Brain microvascular endothelial cell (primary cell): ENCODE measurements around the gene DIO3.

Source experiments
- DNase-seq: peaks from one replicate; pipeline ENCODE4 v3.0.0-alpha.2; 2020
- H3K27ac ChIP-seq: fragments of 250-450 bp; sonication (Bioruptor Pico); 2 replicates; pipeline ENCODE4 v1.5.1; 2020; ENCODE audit warnings: mild to moderate bottlenecking, moderate library complexity
- H3K27me3 ChIP-seq: fragments of 250-450 bp; sonication (Bioruptor Pico); replicated peaks from 2 replicates; pipeline ENCODE4 v1.5.1; 2020; ENCODE audit warnings: mild to moderate bottlenecking
- H3K36me3 ChIP-seq: fragments of 250-450 bp; sonication (Bioruptor Pico); replicated peaks from 2 replicates; pipeline ENCODE4 v1.5.1; 2020; ENCODE audit warnings: mild to moderate bottlenecking
- H3K4me3 ChIP-seq: 2 replicates; pipeline ENCODE4 v1.5.1; 2011; ENCODE audit warnings: low read depth, mild to moderate bottlenecking, control low read depth, low read length, moderate library complexity
- in situ Hi-C: cut with HindIII; loops from 2 replicates; pipeline ENCODE4 v1.10.0; 2017; ENCODE audit warnings: low sequenced_read_pairs, low pct_ligation_motif_present
- TF ChIP-seq, protein P1 (sequence below): IDR thresholded peaks from 2 replicates; pipeline ENCODE4 v1.5.1; 2011; ENCODE audit warnings: low read depth, mild to moderate bottlenecking, moderate library complexity, low read length, control low read depth, inconsistent platforms; ENCODE audit errors: missing control alignments

DIO3 gene

DNA sequence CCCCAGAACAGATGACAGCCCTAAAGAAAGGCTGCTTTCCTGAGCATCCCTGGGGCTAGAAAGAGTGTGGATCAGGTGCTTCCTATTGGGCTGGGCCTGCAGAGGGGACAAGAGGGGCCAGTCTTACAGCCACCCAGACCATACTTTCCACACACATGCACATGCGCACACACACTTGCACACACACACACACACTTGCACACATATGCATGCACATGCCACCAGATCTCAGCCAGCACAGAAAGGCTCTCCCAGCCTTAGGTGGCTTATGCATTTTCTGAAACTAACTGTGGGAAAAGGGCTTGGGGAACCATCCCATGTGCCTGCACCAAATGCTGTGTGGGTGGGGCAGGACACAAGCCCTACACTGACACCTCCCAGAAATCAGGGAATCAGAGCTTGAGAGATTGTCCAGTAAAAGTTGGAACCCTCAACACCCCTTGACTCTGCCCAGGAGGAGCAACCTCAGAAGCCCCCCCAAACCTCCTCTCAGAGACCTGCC is 2.5 kb upstream of the DIO3 start:
- no peaks in the 10 kb centered on the region for H3K36me3 ChIP-seq
- no peak overlapping the region for H3K4me3 ChIP-seq
- TF ChIP-seq, protein P1, sequence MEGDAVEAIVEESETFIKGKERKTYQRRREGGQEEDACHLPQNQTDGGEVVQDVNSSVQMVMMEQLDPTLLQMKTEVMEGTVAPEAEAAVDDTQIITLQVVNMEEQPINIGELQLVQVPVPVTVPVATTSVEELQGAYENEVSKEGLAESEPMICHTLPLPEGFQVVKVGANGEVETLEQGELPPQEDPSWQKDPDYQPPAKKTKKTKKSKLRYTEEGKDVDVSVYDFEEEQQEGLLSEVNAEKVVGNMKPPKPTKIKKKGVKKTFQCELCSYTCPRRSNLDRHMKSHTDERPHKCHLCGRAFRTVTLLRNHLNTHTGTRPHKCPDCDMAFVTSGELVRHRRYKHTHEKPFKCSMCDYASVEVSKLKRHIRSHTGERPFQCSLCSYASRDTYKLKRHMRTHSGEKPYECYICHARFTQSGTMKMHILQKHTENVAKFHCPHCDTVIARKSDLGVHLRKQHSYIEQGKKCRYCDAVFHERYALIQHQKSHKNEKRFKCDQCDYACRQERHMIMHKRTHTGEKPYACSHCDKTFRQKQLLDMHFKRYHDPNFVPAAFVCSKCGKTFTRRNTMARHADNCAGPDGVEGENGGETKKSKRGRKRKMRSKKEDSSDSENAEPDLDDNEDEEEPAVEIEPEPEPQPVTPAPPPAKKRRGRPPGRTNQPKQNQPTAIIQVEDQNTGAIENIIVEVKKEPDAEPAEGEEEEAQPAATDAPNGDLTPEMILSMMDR = no peak
- in situ Hi-C loops = no loop called here
- H3K27ac ChIP-seq = no peak overlapping the region
- H3K27me3 ChIP-seq = peaks cover 52% of the 10 kb centered on the region
- no peak for DNase-seq

DNA sequence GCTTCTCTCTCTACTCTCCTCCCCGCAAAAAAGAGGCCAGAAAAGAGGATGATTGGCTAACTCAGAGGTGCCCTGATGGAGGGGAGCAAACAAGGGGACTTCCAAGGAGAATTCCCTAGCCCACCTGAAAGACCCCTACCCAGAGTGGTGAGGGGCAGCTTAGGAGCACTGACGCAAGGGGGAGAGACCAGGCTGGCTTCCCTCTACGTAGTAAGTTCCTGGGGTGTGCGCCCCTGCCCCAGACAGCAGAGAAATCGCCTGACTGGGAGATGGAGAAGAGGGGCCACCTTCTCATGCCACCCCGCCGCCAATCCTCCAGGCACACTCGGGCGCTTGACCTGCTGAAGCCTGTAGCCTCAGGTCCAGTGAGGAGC is 2.1 kb upstream of the DIO3 start:
- H3K27me3 ChIP-seq = peaks cover 57% of the 10 kb centered on the region
- in situ Hi-C loops = no loop called here
- TF ChIP-seq, protein P1 = no peak

DNA sequence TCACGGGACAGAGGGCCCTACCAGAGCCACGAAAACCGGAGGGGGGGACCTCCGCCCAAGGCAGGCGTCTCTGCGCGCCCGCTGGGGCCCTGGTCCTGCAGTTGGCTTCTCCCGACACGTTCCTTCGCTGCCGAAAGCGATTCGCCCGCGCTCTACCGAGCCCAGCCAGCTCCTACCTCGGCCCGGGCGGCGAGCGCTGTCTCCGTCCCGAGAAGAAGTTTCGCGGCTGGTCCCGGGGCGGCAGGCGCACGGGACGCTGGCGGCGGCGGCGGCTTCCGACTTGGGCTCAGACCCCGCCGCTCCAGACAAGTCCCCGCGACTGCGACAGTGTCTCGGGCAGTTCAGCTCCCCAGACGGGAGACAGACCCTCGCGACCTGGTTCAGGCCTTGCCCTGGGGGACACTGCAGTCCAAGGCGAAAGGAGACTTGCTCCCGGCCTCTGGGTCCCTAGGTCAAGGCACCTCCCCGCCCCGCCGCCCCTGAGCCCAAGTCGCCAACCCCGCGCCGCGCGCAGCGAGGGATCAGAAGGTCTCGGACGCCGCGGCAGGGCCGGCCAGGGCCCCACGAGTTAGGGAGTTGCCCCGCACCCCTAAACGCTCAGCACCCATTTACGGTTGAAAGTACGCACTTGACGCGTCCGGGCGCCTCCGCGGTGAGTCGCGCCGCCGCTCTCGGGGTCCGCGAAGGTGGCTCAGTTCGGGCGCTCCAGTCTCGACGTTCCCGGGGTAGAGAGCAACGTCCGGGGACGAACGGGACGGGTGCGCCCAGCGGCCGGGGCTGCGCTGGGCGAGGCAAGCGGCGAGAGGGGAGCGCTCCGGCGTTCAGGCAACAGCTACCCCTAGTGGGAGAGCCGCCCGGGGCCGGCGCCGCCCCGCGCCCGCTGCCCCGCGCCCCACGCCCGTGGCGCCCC is 1.4 kb upstream of the DIO3 start:
- Histone ChIP-seq H3K27ac (no peak overlapping the region), H3K36me3 (no peaks in the 10 kb centered on the region), H3K4me3 (no peak overlapping the region), H3K27me3 (peaks cover 63% of the 10 kb centered on the region)
- TF ChIP-seq, protein P1 = no peak
- in situ Hi-C loops = no loop called here
- DNase-seq = no peak

More for the DNA sequence above, 2.1 kb upstream of the DIO3 start:
- no peaks in the 10 kb centered on the region for H3K36me3 ChIP-seq
- no peak for DNase-seq
- H3K27ac ChIP-seq = no peak overlapping the region
- H3K4me3 ChIP-seq = no peak overlapping the region

DNA sequence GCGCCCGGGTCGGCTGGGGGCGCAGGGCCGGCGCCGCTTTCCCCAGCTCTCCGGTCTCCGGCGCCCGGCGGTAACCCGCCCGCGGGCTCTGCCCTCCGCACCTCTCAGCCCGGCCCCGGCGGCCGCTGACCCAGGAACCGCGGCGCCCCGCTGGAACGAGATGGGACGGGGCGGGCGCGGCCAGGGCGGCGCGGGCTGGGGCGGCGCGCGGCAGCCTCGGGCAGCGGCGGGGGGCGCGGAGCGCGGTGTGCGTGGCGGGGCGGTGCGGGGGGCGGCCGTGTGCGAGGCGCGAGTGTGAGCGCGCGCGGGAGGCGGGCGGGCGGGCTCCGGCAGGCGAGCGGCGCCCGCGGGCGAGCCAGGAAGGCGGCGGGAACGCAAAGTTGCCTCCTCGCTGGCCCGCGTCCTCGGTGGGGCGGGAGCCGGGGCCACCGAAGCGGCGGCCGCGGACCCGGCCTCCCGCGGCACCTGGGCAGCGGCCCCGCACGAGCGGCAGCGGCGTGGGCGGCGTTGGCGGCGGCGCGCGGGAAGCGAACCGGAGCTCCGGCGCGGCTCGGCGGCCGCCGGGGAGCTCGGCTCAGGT is 671 bp upstream of the DIO3 start:
- H3K36me3 ChIP-seq = no peaks in the 10 kb centered on the region
- TF ChIP-seq, protein P1 = no peak
- DNase-seq = no peak
- H3K27me3 ChIP-seq = peaks cover 71% of the 10 kb centered on the region
- H3K27ac ChIP-seq = no peak overlapping the region
- in situ Hi-C loops = no loop called here
- no peak overlapping the region for H3K4me3 ChIP-seq

DNA sequence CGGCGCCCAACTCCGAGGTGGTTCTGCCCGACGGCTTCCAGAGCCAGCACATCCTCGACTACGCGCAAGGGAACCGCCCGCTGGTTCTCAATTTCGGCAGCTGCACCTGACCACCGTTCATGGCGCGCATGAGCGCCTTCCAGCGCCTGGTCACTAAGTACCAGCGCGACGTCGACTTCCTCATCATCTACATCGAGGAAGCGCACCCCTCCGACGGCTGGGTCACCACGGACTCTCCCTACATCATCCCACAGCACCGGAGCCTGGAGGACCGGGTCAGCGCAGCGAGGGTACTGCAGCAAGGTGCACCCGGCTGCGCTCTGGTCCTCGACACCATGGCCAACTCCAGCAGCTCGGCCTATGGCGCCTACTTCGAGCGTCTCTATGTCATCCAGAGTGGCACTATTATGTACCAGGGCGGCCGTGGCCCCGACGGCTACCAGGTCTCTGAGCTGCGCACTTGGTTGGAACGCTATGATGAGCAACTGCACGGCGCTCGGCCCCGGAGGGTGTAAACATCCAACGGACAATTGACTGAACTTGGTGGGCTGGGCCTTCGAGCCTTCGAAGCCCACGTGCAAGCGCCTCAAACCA is 699 bp downstream of the DIO3 start:
- in situ Hi-C loops = no loop called here
- no peak overlapping the region for H3K4me3 ChIP-seq
- TF ChIP-seq, protein P1 = no peak
- no peak overlapping the region for H3K27ac ChIP-seq
- peaks cover 76% of the 10 kb centered on the region for H3K27me3 ChIP-seq
- DNase-seq = no peak
- H3K36me3 ChIP-seq = no peaks in the 10 kb centered on the region
